ENCODE data around the gene HSD17B14. TPM values are rescaled to one million over a fixed set of nuclear protein-coding genes. Genes with fewer than 3 reads are reported as not detected.

The HSD17B14 gene
- total and polyA plus RNA-seq, 2 of the 13 experiments (the other 11 are each of a cell fraction or from before 2014, with no cell fraction given): 0.58 to 1.2 TPM

GRCh38 chr19:48806818-48807589 lies 29.3 kb downstream of the HSD17B14 start (continued):
- TF ChIP-seq BRD4 (CRISPR knock-in tag; IDR thresholded peaks at IDR 0.05): peak; percentile 92
- no peak for TF ChIP-seq ZFP41 (CRISPR knock-in tag; IDR thresholded peaks at IDR 0.05; ENCODE audit: borderline replicate concordance)
- TF ChIP-seq PAWR (CRISPR knock-in tag; IDR thresholded peaks at IDR 0.05; ENCODE audit: borderline replicate concordance): no peak
- TF ChIP-seq HOMEZ (CRISPR knock-in tag; IDR thresholded peaks at IDR 0.05; ENCODE audit: low read depth): no peak; the same call in 1 of the 2 replicates
- TF ChIP-seq KAT8 (CRISPR knock-in tag; IDR thresholded peaks at IDR 0.05): peak; percentile 43; the same call in 1 of the 2 replicates
- TF ChIP-seq ONECUT2 (CRISPR knock-in tag; IDR thresholded peaks at IDR 0.05): no peak
- TF ChIP-seq ZNF317 (CRISPR knock-in tag; IDR thresholded peaks at IDR 0.05): no peak
- TF ChIP-seq ZMAT3 (CRISPR knock-in tag; conservative IDR thresholded peaks at IDR 0.05): 0 out of 2 replicates have a peak, but pooled peaks have one; percentile 44
- TF ChIP-seq ZNF496 (CRISPR knock-in tag; IDR thresholded peaks at IDR 0.05; ENCODE audit: insufficient replicate concordance): no peak
- TF ChIP-seq IRF9 (CRISPR knock-in tag; IDR thresholded peaks at IDR 0.05; ENCODE audit: borderline replicate concordance): peak; percentile 3; the same call in 1 of the 2 replicates
- 0 out of 2 replicates have a peak, but pooled peaks have one; percentile 19 for TF ChIP-seq ZNF747 (CRISPR knock-in tag; IDR thresholded peaks at IDR 0.05; ENCODE audit: borderline replicate concordance)
- TF ChIP-seq PRDM10 (CRISPR knock-in tag; IDR thresholded peaks at IDR 0.05; ENCODE audit: low read depth): peak; percentile 51; the same call in 1 of the 2 replicates
- TF ChIP-seq ZNF768 (CRISPR knock-in tag; IDR thresholded peaks at IDR 0.05): peak; percentile 65
- TF ChIP-seq BRCA1 (CRISPR knock-in tag; IDR thresholded peaks at IDR 0.05): 0 out of 2 replicates have a peak, but pooled peaks have one; percentile 55
- TF ChIP-seq ZNF251 (CRISPR knock-in tag; IDR thresholded peaks at IDR 0.05): no peak
- TF ChIP-seq KLF13 (CRISPR knock-in tag; IDR thresholded peaks at IDR 0.05): no peak
- TF ChIP-seq IRX3 (CRISPR knock-in tag; IDR thresholded peaks at IDR 0.05; ENCODE audit: borderline replicate concordance, low read depth): no peak
- TF ChIP-seq KLF9 (CRISPR knock-in tag; IDR thresholded peaks at IDR 0.05; ENCODE audit: low read depth): no peak
- TF ChIP-seq HCFC1 (IDR thresholded peaks at IDR 0.05; ENCODE audit: low read depth, low read length): no peak
- TF ChIP-seq ZNF703 (CRISPR knock-in tag; IDR thresholded peaks at IDR 0.05; ENCODE audit: borderline replicate concordance): no peak
- no peak for TF ChIP-seq CBX2 (IDR thresholded peaks at IDR 0.05; ENCODE audit: low read depth, low read length)
- no peak for TF ChIP-seq CBX2 (CRISPR knock-in tag; IDR thresholded peaks at IDR 0.05; ENCODE audit: low read depth)
- TF ChIP-seq MTF1 (CRISPR knock-in tag; IDR thresholded peaks at IDR 0.05): no peak

Measured in HepG2 (cell line).